A549 (cell line): Measurements from ENCODE around the gene SYNE3.

Source experiments
- CBX8 ChIP-seq: fragments of 200-600 bp; sonication (generic); IDR thresholded peaks from 2 replicates; pipeline ENCODE4 v1.6.1; 2016
- CTCF ChIP-seq: fragments of >200 bp; sonication (Bioruptor Twin); formaldehyde crosslinking; IDR thresholded peaks from 3 replicates; pipeline ENCODE4 v1.5.1; 2016
- EHF ChIP-seq: fragments of 250-450 bp; sonication (Bioruptor Pico); IDR thresholded peaks from 2 replicates; pipeline ENCODE4 v1.5.0; 2020; ENCODE audit warnings: mild to moderate bottlenecking
- EHMT2 ChIP-seq: fragments of 200-600 bp; sonication (generic); IDR thresholded peaks from 2 replicates; pipeline ENCODE4 v1.6.1; 2016; ENCODE audit warnings: antibody characterized with exemption, low read depth, mild to moderate bottlenecking, moderate library complexity
- EP300 ChIP-seq, 2 experiments: fragments of >200 bp; sonication (Bioruptor Twin); formaldehyde crosslinking; IDR thresholded peaks; 2 replicates in 1 of 2; 3 replicates in 1 of 2; pipeline ENCODE4 v1.6.1; 2016 to 2017
- FOXS1 ChIP-seq: fragments of 250-450 bp; sonication (Bioruptor Pico); IDR thresholded peaks from 2 replicates; pipeline ENCODE4 v1.5.0; 2020; ENCODE audit warnings: mild to moderate bottlenecking, moderate library complexity
- JUN ChIP-seq, 2 experiments: fragments of >200 bp; sonication (Bioruptor Twin); formaldehyde crosslinking; IDR thresholded peaks; 2 replicates in 1 of 2; 3 replicates in 1 of 2; pipeline ENCODE4 v1.6.1; 2016 to 2017
- KDM1A ChIP-seq: fragments of 200-600 bp; sonication (generic); IDR thresholded peaks from 2 replicates; pipeline ENCODE4 v1.6.1; 2016; ENCODE audit warnings: low read depth, mild to moderate bottlenecking
- POLR2A ChIP-seq: IDR thresholded peaks from 2 replicates; pipeline ENCODE4 v1.6.1; 2012; ENCODE audit warnings: mild to moderate bottlenecking, low read length
- RFX5 ChIP-seq: fragments of 450-650 bp; IDR thresholded peaks from 2 replicates; pipeline ENCODE4 v1.7.1; 2014; ENCODE audit warnings: antibody characterized with exemption, mild to moderate bottlenecking, moderate library complexity
- SMC3 ChIP-seq: fragments of >200 bp; sonication (Bioruptor Twin); formaldehyde crosslinking; IDR thresholded peaks from 3 replicates; pipeline ENCODE4 v1.6.1; 2018; ENCODE audit warnings: inconsistent platforms

DNA sequence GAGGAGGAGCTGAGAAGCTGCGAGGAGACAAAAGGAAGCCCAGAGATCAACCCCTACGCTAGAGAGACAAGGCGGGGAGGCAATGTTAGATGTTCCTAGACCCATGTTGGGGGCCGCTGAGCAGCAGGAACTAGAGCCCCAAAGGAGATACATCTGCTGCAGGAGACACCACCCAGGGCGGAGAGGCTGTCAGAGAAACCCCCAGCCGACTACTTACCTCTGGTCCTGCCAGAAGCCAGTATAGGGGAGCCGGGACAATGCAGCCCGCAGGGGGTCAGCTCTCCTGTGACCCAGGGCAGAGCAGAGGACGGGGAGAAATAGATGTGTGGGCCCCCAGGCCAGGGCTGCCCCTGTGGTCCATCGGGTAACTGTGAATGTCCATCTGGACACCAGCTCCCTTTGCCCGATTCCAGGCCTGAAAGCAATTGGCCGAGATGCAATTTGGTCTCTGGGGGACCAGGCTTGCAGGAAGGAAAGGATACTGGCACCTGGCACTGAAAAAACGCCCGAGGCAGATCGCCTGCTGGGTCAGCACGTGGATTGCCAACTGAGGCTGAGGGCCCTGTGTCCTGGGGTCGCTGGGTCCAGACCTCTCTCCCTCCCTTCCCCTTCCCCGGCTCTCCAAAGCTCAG lies 34.9 kb downstream of the SYNE3 start:
- TF ChIP-seq CTCF (no peak), POLR2A (no peak), CBX8 (no peak), EHF (CRISPR knock-in tag) (no peak), RFX5 (no peak), EHMT2 (no peak), EP300 (IDR thresholded peaks at IDR 0.05) (no peak), KDM1A (no peak), SMC3 (no peak), JUN (IDR thresholded peaks at IDR 0.05) (no peak), FOXS1 (CRISPR knock-in tag) (no peak)
